Measurements from ENCODE around the gene CAT. TPM values are rescaled to one million over a fixed set of nuclear protein-coding genes. Genes with fewer than 3 reads are reported as not detected.

CAT gene
- polyA plus RNA-seq, 1 of the 3 experiments (the other 2 are of a cell fraction): 26.6 TPM

DNA sequence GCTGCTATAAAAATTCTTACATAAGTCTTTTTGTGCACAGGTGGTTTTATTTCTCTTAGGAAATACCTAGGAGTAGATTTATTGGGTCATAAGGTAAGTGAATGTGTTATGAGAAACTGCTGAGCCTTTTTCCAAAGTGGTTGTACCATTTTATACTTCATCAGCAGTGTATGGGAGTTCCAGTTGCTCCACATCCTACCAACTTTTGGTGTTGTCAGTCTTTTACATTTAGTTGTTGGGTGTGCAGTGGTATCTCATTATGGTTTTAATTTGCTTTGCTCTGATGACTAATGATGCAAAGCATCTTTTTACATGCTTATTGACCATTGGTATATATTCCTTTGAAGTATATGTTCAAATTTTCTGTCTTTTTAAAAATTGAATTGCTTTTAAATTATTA lies 3.1 kb downstream of the CAT start (continued):
- TF ChIP-seq SMC3 (IDR thresholded peaks at IDR 0.05; ENCODE audit: low read depth, low read length) (no peak), FOXM1 (IDR thresholded peaks at IDR 0.05; ENCODE audit: low read depth) (no peak), NFIC (IDR thresholded peaks at IDR 0.05; ENCODE audit: borderline replicate concordance) (no peak), ELF1 (IDR thresholded peaks at IDR 0.05) (no peak), FOSL2 (IDR thresholded peaks at IDR 0.05; ENCODE audit: borderline replicate concordance, low read depth) (no peak), GATA2 (CRISPR knock-in tag; IDR thresholded peaks at IDR 0.05) (no peak)

DNA sequence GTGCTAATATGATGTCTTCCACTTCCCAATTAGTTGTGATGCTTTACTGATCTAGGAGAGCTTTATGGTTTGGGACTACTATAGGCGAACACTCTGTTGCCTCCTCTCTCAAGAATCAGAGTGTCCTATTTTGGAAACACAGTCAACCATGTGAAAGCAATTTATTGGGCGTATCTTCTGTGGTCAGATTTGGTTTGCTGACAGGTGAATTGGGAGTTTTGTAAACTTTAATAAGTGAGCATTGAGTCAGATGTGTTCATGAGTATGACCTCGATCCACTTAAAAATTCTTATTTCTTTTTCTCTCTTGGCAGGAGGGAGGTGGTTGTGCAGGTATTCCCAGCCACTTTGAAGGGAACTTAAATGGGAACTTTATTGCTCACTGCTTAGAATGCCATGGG lies 4.4 kb downstream of the CAT start:
- H3K9ac ChIP-seq: no peak overlapping the region
- ChIA-PET CTCF (interaction anchor here (1.0 to 1.4 kb wide), 2 partner anchors 77 to 269 kb away, joined by 3 to 5 read pairs; no protein-coding TSS in a partner anchor), POLR2A (interaction anchor here (0.6 kb wide), 1 partner anchor 1165 kb away, joined by 3 read pairs; no protein-coding TSS in a partner anchor)
- peaks cover 45% of the 10 kb centered on the region for H3K79me2 ChIP-seq (ENCODE audit: insufficient read depth)
- no peaks in the 10 kb centered on the region for H3K36me3 ChIP-seq (replicated peaks in 1 of 2; ENCODE audit: control insufficient read depth in 1 of 2, insufficient read depth in 2 of 2, low read length in 1 of 2)
- no peak overlapping the region for H3K27ac ChIP-seq (ENCODE audit: low read depth in 2 of 2, low read length in 1 of 2)
- H3F3A ChIP-seq (replicated peaks; ENCODE audit: insufficient read depth): no peaks in the 10 kb centered on the region
- no peaks in the 10 kb centered on the region for H3K9me2 ChIP-seq
- no peaks in the 10 kb centered on the region for H4K20me1 ChIP-seq (ENCODE audit: insufficient read depth)
- DNase-seq: no peak
- H3K4me1 ChIP-seq (ENCODE audit: control insufficient read depth in 1 of 2, insufficient read depth in 2 of 2, low read depth in 1 of 2, low read length in 1 of 2): peaks cover 9 to 15% of the 10 kb centered on the region in 2 experiments; a peak in 3 of 4 replicates
- H3K27me3 ChIP-seq (ENCODE audit: insufficient read depth): no peaks in the 10 kb centered on the region
- no peaks in the 10 kb centered on the region for H3K9me3 ChIP-seq
- 95% methylated on average over 3 of the region's 3 CpGs for WGBS (ENCODE audit: low lambda C conversion rate)
- H3K4me2 ChIP-seq: no peak overlapping the region
- no peak overlapping the region for H2AFZ ChIP-seq (ENCODE audit: low read depth)
- no peak overlapping the region for H3K4me3 ChIP-seq (ENCODE audit: low read depth in 2 of 2, low read length in 1 of 2)
- TF ChIP-seq TEAD4 (IDR thresholded peaks at IDR 0.05; ENCODE audit: borderline replicate concordance, insufficient read depth): no peak
- TF ChIP-seq, protein P1, sequence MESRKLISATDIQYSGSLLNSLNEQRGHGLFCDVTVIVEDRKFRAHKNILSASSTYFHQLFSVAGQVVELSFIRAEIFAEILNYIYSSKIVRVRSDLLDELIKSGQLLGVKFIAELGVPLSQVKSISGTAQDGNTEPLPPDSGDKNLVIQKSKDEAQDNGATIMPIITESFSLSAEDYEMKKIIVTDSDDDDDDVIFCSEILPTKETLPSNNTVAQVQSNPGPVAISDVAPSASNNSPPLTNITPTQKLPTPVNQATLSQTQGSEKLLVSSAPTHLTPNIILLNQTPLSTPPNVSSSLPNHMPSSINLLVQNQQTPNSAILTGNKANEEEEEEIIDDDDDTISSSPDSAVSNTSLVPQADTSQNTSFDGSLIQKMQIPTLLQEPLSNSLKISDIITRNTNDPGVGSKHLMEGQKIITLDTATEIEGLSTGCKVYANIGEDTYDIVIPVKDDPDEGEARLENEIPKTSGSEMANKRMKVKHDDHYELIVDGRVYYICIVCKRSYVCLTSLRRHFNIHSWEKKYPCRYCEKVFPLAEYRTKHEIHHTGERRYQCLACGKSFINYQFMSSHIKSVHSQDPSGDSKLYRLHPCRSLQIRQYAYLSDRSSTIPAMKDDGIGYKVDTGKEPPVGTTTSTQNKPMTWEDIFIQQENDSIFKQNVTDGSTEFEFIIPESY (IDR thresholded peaks at IDR 0.05; ENCODE audit: borderline replicate concordance, low read depth): no peak
- no peak for TF ChIP-seq MXI1 (IDR thresholded peaks at IDR 0.05; ENCODE audit: low read depth, low read length)
- no peak for TF ChIP-seq FOXJ3 (CRISPR knock-in tag; IDR thresholded peaks at IDR 0.05)
- TF ChIP-seq POLR2AphosphoS5 (IDR thresholded peaks at IDR 0.05; ENCODE audit: low read depth, low read length): no peak
- TF ChIP-seq RFX5 (IDR thresholded peaks at IDR 0.05; ENCODE audit: low read length): no peak
- TF ChIP-seq SMC3 (IDR thresholded peaks at IDR 0.05; ENCODE audit: low read depth, low read length): no peak
- TF ChIP-seq NFIC (IDR thresholded peaks at IDR 0.05; ENCODE audit: borderline replicate concordance): no peak
- no peak for TF ChIP-seq EP300 (IDR thresholded peaks at IDR 0.05; ENCODE audit: borderline replicate concordance in 1 of 2, low read depth in 1 of 2, low read length in 1 of 2)
- no peak for TF ChIP-seq GABPA (IDR thresholded peaks at IDR 0.05; ENCODE audit: low read depth)
- TF ChIP-seq, protein P2, sequence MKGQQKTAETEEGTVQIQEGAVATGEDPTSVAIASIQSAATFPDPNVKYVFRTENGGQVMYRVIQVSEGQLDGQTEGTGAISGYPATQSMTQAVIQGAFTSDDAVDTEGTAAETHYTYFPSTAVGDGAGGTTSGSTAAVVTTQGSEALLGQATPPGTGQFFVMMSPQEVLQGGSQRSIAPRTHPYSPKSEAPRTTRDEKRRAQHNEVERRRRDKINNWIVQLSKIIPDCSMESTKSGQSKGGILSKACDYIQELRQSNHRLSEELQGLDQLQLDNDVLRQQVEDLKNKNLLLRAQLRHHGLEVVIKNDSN (IDR thresholded peaks at IDR 0.05; ENCODE audit: borderline replicate concordance, low read depth): no peak
- TF ChIP-seq RXRA (IDR thresholded peaks at IDR 0.05; ENCODE audit: borderline replicate concordance, low read depth): no peak
- TF ChIP-seq SIN3A (IDR thresholded peaks at IDR 0.05; ENCODE audit: borderline replicate concordance, low read depth, low read length): no peak
- TF ChIP-seq RAD21 (IDR thresholded peaks at IDR 0.05; ENCODE audit: low read length): no peak
- TF ChIP-seq, protein P3, sequence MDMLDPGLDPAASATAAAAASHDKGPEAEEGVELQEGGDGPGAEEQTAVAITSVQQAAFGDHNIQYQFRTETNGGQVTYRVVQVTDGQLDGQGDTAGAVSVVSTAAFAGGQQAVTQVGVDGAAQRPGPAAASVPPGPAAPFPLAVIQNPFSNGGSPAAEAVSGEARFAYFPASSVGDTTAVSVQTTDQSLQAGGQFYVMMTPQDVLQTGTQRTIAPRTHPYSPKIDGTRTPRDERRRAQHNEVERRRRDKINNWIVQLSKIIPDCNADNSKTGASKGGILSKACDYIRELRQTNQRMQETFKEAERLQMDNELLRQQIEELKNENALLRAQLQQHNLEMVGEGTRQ (IDR thresholded peaks at IDR 0.05; ENCODE audit: borderline replicate concordance, low read depth, low read length): no peak
- TF ChIP-seq EZH2phosphoT487 (IDR thresholded peaks at IDR 0.05; ENCODE audit: borderline replicate concordance, low read depth): no peak
- no peak for TF ChIP-seq NRF1 (IDR thresholded peaks at IDR 0.05; ENCODE audit: low read depth, low read length)
- no peak for TF ChIP-seq TCF12 (IDR thresholded peaks at IDR 0.05)
- TF ChIP-seq, protein P4, sequence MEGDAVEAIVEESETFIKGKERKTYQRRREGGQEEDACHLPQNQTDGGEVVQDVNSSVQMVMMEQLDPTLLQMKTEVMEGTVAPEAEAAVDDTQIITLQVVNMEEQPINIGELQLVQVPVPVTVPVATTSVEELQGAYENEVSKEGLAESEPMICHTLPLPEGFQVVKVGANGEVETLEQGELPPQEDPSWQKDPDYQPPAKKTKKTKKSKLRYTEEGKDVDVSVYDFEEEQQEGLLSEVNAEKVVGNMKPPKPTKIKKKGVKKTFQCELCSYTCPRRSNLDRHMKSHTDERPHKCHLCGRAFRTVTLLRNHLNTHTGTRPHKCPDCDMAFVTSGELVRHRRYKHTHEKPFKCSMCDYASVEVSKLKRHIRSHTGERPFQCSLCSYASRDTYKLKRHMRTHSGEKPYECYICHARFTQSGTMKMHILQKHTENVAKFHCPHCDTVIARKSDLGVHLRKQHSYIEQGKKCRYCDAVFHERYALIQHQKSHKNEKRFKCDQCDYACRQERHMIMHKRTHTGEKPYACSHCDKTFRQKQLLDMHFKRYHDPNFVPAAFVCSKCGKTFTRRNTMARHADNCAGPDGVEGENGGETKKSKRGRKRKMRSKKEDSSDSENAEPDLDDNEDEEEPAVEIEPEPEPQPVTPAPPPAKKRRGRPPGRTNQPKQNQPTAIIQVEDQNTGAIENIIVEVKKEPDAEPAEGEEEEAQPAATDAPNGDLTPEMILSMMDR (IDR thresholded peaks at IDR 0.05): no peak
